ENCODE results near the gene PDIA6.

PDIA6 gene

GRCh38 chr2:10760794-10761504, 51.6 kb downstream of the PDIA6 start:
- no peak for DNase-seq

- no peak for DNase-seq
Measured at GRCh38 chr2:10759151-10759714, 53.4 kb downstream of the PDIA6 start.

- no peak for DNase-seq
Measured at GRCh38 chr2:10757814-10758286, 54.7 kb downstream of the PDIA6 start.

GRCh38 chr2:10755621-10756020, 57.0 kb downstream of the PDIA6 start:
- DNase-seq: no peak

- DNase-seq: no peak
Measured at GRCh38 chr2:10753876-10754275, 58.7 kb downstream of the PDIA6 start.

- no peak for DNase-seq
Measured at GRCh38 chr2:10753156-10753555, 59.4 kb downstream of the PDIA6 start.

- no peak for DNase-seq
Measured at GRCh38 chr2:10752236-10752635, 60.3 kb downstream of the PDIA6 start.

GRCh38 chr2:10750610-10751009, 62.0 kb downstream of the PDIA6 start:
- no peak for DNase-seq

- DNase-seq: no peak
Measured at GRCh38 chr2:10742666-10743065, 69.9 kb downstream of the PDIA6 start.

GRCh38 chr2:10741139-10741538, 71.4 kb downstream of the PDIA6 start:
- no peak for DNase-seq

GRCh38 chr2:10740226-10740625, 72.4 kb downstream of the PDIA6 start:
- no peak for DNase-seq

- DNase-seq: no peak
Measured at GRCh38 chr2:10738192-10738591, 74.4 kb downstream of the PDIA6 start.

- no peak for DNase-seq
Measured at GRCh38 chr2:10733980-10734379, 78.6 kb downstream of the PDIA6 start.

- DNase-seq: no peak
Measured at GRCh38 chr2:10733566-10733925, 79.0 kb downstream of the PDIA6 start.
